NCI-H510A (cell line): ENCODE results near the gene OR2AJ1.

Experiments used
- DNase-seq: peaks from one replicate; lab custom pipeline; 2025; lab: John Stamatoyannopoulos, UW

The OR2AJ1 gene

GRCh38 chr1:247924868-247925267 is at the start of gene OR2AJ1:
TSS of gene OR2AJ1 (plus strand) at chr1:247924889. CDS start at chr1:247933769, 8,880 bp downstream.
- no peak for DNase-seq

- DNase-seq = no peak
These were observed 41.3 kb upstream of the OR2AJ1 start for GRCh38 chr1:247883346-247883745.

GRCh38 chr1:247884797-247885413 is 39.8 kb upstream of the OR2AJ1 start:
- DNase-seq = no peak

GRCh38 chr1:247895163-247895637 is 29.5 kb upstream of the OR2AJ1 start, which contains the start of gene OR2W3:
TSS of gene OR2W3 (plus strand) at chr1:247895587. CDS start at chr1:247895587, 0 bp downstream.
- DNase-seq = no peak

GRCh38 chr1:247895976-247896375 is 28.7 kb upstream of the OR2AJ1 start:
- no peak for DNase-seq

- no peak for DNase-seq
These were observed 20.6 kb upstream of the OR2AJ1 start for GRCh38 chr1:247904122-247904521.

GRCh38 chr1:247905181-247905580 is 19.5 kb upstream of the OR2AJ1 start:
- DNase-seq = no peak

- DNase-seq = no peak
These were observed 18.7 kb upstream of the OR2AJ1 start for GRCh38 chr1:247905910-247906503.

GRCh38 chr1:247906504-247907047 is 18.1 kb upstream of the OR2AJ1 start:
- no peak for DNase-seq

- DNase-seq = no peak
These were observed 15.9 kb upstream of the OR2AJ1 start for GRCh38 chr1:247908766-247909165.

GRCh38 chr1:247913786-247914185 is 10.9 kb upstream of the OR2AJ1 start:
- DNase-seq = no peak

- no peak for DNase-seq
These were observed 9.6 kb upstream of the OR2AJ1 start for GRCh38 chr1:247914941-247915662.

GRCh38 chr1:247919952-247920351 is 4.7 kb upstream of the OR2AJ1 start, which contains the start of gene OR2T8:
TSS of gene OR2T8 (plus strand) at chr1:247920252. CDS start at chr1:247921018, 766 bp downstream.
- no peak for DNase-seq

GRCh38 chr1:247923941-247924340 is 748 bp upstream of the OR2AJ1 start:
- DNase-seq = no peak

- DNase-seq = no peak
These were observed 9.3 kb downstream of the OR2AJ1 start for GRCh38 chr1:247933989-247934388.

- DNase-seq = no peak
These were observed 11.1 kb downstream of the OR2AJ1 start for GRCh38 chr1:247935781-247936180.

- DNase-seq = no peak
These were observed 11.7 kb downstream of the OR2AJ1 start for GRCh38 chr1:247936415-247936814.

- peak; percentile 51 for DNase-seq
These were observed 12.5 kb downstream of the OR2AJ1 start for GRCh38 chr1:247936965-247937734.

GRCh38 chr1:247942624-247943023 is 17.9 kb downstream of the OR2AJ1 start:
- no peak for DNase-seq

GRCh38 chr1:247948558-247948957 is 23.9 kb downstream of the OR2AJ1 start, which contains the start of gene OR2L8:
TSS of gene OR2L8 (plus strand) at chr1:247948858. CDS start at chr1:247948858, 0 bp downstream.
- DNase-seq = no peak

GRCh38 chr1:247953408-247953807 is 28.7 kb downstream of the OR2AJ1 start:
- DNase-seq = no peak

GRCh38 chr1:247961791-247962190 is 37.1 kb downstream of the OR2AJ1 start:
- no peak for DNase-seq
